HG02884 (cell line): Measurements from ENCODE around the gene DLX1.
"Not testable (repeated sequence)": the region's sequence is repeated elsewhere in the genome, so short reads cannot be mapped to it uniquely, and the experiment has no call there.

Source experiments
- ATAC-seq: cut with Tn5 transposase; IDR thresholded peaks from one replicate; pipeline ENCODE4 v1.9.1; 2021; ENCODE audit warnings: mild to moderate bottlenecking, moderate library complexity; ENCODE audit not compliant: unreplicated experiment

The DLX1 gene

GRCh38 chr2:172063446-172063845 lies 21.9 kb upstream of the DLX1 start:
- ATAC-seq, result no peak

DNA sequence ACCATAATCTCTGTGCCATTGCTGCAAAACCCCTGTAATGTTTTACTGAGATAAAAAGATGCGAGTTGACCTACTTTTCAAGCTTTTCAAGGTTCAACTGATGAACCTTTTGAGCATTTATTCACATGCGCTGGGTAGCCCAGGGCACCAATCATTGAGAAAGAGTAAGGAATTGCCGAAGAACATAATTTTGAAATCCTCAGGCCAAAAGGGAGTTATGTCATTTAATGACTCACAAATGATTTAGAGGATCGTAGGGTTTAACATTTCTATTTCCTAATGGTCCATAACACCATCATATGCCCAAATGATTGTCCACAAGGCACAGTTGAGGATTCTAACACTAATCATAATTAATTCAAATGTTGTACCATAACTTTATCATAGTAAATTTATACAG lies 20.2 kb upstream of the DLX1 start:
- ATAC-seq, result no peak

GRCh38 chr2:172066394-172066886 lies 18.9 kb upstream of the DLX1 start:
- ATAC-seq, result no peak

DNA sequence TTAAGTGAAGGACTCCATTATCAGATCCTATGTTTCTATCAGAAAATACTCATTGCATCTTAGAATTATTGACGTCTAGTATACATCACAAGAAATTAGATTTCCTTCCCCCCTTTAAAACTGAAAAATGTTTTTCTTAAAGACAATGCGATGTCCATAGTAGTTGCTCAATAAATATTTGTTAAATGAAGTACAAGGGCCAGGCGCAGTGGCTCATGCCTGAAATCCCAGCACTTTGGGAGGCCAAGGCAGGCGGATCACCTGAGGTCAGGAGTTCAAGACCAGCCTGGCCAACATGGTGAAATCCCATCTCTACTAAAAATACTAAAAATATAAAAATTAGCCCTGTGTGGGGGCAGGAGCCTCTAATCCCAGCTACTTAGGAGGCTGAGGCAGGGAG lies 17.4 kb upstream of the DLX1 start:
- ATAC-seq, result not testable (repeated sequence)

GRCh38 chr2:172070936-172071335 lies 14.4 kb upstream of the DLX1 start:
- no peak for ATAC-seq

DNA sequence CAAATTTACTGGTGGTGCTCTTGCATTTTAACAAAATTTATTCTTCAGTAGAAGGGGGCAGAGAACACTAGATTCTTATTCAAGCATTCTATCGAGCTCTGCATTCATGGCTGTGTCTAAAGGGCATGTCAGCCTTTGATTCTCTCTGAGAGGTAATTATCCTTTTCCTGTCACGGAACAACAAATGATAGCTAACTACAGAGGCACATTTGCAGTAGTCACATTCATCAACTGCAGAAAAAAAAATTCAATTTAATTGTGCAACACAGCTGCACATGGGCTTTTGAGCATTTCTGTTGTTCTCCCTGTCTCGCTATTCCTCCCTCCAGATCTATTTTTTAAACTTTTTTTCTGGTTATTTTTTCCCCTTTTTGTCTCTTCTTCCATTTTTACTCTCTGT lies 13.0 kb upstream of the DLX1 start:
- no peak for ATAC-seq

DNA sequence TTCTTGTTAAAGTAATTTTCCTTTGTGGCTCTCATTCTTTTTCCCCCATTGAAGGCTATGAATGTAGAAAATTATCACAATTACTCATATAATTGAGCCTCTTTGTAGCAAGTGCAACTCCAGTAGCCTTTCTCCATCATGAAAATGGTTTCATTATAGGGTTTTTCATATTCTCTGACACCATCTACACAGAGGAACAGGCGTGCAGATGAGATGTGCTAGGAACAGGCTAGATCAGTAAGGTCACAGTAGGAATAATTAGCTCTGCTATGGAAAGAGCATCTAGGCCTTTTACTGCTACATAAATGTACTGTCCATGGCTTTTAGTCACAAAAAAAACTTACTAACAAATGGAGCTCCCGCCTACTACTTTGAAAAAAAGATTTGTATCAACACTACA lies 12.6 kb upstream of the DLX1 start:
- ATAC-seq, result no peak

DNA sequence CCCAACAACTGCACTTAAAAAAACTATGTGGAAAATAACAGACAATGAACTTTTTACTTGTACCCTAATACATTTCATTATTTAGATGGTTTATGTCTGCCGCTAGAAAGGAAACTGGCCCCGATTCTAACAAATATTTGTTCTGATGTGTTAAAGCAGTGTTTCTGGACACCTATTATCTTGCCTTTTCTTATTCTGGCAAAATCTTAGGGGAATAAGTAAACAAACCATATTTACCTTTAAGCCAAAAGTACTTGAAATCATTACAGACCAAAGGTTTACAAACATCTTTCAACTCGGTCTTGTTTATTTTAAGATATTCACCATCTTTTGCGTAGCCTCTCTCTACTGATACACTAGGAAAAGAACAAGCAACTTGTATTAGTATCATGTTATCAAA lies 11.8 kb upstream of the DLX1 start:
- no peak for ATAC-seq

DNA sequence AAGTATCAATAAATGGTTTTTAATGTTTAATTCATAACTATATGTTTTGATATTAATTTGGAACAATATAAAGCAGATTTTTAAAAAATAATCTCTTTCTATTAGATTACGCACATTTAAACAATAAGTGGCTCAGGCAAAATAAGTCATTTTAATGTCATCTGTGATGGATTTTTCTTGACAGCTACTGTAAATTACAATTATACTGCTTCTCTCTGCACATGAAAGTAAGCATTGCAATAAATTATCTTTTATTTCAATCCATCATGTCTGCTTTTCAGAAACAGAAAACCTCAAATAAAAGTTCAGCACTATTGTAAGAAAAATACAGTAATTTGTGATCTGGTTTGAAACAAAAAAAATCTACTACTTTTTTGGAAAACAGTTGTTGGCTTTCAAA lies 11.1 kb upstream of the DLX1 start:
- ATAC-seq, result no peak

DNA sequence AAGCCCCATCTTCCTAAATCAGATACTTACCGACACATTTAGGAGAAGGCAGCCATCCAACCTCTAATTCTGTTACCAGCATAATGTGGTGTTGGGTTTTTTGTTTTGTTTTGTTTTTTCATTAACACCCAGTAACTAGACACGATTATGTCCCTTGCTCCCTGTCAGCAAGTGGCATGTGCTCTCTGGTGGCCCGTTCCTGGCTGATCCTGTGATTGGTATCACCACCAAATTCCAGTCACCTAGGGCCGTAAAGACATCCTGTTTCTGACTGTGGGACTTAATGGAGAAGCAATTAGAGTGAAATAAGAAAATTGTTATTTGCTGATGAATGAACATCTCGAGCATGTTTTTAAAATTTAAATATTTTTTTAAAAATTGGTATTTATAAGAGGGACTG lies 5.9 kb upstream of the DLX1 start:
- no peak for ATAC-seq

DNA sequence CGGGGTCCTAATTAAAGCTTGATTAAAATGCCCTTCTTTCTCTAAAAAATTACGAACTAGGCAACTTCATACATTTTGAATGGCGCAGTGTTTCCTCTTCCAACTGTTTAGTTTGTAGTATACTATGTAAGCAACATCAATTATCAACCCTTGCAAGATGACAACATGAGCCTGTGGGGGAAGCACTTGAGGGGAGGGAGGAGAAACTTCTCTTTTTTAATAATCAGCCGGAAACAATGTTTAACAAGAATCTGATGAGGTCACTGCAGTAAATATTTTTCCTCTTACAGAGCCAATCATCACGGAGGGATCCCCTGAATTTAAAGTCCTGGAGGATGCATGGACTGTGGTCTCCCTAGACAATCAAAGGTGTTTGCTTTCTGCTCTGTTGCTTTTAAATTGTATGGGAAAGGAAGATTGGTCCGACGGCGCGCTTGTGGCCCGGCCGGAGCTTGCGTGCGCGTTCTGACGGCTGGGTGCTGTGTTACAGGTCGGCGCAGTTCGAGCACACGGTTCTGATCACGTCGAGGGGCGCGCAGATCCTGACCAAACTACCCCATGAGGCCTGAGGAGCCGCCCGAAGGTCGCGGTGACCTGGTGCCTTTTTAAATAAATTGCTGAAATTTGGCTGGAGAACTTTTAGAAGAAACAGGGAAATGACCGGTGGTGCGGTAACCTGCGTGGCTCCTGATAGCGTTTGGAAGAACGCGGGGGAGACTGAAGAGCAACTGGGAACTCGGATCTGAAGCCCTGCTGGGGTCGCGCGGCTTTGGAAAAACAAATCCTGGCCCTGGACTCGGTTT lies 5.3 kb upstream of the DLX1 start:
- ATAC-seq, result no peak

DNA sequence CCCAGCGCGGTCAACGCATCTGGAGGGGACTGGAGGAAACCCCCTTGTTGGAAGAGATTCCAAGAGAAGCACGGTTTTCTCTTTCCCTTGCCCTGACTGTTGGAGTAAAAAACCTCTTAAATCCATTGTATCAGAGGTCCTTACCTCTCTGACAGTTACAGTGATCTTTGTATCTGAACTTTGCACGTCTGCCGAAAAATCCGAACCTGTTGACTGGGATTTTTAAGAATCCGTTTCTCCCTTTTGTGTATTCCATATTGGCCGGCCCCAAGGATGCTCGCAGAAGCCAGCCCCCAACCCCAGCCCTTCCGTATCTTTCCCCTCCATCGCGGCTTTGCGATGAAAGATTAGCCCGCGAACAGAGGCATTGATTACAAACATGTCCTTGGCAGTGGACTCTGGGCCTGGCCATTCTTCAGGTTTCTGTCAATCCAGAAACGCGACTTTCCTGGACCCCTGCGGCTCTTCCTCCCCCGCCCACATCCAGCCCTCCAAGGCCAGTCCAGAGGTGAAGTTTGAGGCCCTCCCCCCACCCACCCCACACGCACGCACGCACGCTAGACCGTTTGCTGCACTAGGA lies 4.6 kb upstream of the DLX1 start:
- ATAC-seq, result no peak

GRCh38 chr2:172081221-172082022 lies 3.9 kb upstream of the DLX1 start:
- ATAC-seq, result no peak

DNA sequence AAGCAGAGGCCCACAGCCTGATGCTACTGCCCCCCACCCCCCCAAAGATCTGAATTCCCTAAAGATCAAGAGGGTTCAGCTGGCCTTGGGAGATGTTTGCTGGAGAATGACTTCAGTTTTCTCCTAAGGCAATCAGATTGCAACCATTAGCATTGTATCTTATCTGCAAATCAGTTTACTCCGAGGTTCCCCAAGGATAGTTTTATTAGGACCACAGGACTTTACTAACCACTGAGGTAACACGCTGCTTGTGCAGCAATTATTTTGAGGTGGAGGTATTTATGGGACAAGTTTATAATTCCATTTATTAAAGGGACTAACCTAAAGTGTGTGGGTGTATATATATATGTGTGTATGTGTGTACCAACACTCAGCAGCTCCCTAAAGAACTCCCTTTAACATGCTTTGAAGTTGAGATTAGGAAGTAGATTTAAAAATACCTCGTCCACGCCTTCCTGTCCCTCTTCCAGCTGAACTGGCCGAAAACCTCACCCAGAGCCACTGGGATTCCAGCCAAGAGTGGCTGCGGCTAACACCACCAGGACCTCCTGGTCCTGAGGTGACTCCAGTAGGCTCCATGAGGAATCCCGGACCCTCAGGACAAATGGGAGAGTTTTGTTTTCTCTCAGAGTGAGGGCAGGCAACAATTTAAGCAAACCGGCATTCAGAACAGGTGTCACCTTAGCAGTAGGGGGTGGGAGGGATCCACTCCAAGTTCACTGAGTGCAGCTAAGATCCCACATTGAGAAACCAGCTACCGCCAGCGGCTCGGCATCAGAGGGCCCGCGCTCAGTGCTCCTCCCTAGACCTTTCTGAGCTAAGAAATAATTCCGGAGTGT lies 3.0 kb upstream of the DLX1 start:
- ATAC-seq, result no peak

- ATAC-seq, result no peak
Measured at GRCh38 chr2:172082944-172083627, 2.2 kb upstream of the DLX1 start.

DNA sequence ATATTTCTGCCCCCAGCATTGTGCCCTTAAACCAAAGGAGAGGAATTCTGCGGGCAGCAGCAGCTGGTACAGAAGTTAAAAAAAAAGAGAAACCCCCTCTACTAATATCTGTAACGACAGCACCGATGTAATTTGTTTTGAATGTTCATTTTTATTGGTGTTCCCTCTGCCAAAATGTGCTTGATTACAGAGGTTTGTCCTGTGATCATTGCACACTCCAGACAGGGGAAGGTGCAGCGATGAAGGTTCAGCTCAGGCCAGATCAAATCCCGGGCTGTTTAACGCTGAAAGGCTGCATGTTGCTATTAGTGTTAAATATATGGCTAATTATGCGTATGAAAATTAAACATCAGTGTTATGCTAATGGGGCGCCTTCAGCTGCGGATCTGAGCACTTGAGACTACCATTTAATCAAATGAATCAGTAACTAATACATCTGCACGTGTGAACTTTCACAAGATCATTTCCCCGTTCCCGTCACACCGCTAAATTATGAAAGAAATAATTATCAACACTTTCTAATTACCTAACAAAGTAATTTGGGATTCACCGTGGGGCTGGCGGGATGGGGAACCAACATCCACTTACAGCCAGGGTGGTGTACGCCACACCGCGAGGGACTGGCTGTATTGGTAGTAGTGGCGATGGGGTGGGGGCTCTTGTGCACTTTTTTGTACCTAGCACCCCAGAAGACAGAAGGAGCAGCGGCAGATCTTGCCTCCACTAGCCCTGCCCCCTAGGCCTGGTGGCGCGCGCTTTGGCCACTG lies 1.5 kb upstream of the DLX1 start:
- ATAC-seq, result no peak

DNA sequence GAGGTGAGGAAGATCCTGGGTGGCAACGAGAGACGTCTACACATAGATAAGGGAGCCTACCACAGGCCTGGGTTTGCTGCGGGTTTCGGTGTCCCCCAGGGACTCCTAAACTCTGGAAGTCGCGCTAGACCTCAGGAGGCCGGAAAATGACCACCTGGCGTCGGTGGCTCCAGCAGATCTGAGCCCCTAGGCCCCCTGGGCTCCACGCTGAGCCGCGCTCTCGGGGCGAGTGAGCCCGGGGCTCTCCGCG lies 987 bp upstream of the DLX1 start:
- no peak for ATAC-seq

GRCh38 chr2:172084645-172085459 lies 455 bp upstream of the DLX1 start:
- ATAC-seq, result peak; percentile 79
